ENCODE measurements around the gene ALDH2.
A peak's percentile ranks its signal among the peaks of the same experiment; 100 is the strongest.
"Not testable (repeated sequence)": the region's sequence is repeated elsewhere in the genome, so short reads cannot be mapped to it uniquely, and the experiment has no call there.

The ALDH2 gene

DNA sequence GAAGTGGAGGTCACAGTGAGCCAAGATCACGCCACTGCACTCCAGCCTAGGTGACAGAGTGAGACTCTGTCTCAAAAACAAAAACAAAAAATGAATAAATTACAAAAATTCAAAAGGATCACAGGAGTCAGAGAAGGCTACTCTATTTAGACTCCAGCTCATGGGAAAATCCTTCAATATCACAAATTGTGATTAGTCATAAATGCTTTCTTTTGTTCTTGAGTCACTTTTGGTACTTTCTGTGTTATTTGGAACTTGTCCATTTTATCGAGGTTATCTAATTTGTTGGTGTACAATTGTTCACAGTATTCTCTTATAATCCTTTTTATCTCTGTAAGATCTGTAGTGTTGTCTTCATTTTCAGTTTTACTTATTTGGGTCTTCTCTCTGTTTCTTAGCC lies 18.9 kb downstream of the ALDH2 start:
- no peak for DNase-seq (ENCODE audit: extremely low read depth in 1 of 2, low read depth in 1 of 2)

DNA sequence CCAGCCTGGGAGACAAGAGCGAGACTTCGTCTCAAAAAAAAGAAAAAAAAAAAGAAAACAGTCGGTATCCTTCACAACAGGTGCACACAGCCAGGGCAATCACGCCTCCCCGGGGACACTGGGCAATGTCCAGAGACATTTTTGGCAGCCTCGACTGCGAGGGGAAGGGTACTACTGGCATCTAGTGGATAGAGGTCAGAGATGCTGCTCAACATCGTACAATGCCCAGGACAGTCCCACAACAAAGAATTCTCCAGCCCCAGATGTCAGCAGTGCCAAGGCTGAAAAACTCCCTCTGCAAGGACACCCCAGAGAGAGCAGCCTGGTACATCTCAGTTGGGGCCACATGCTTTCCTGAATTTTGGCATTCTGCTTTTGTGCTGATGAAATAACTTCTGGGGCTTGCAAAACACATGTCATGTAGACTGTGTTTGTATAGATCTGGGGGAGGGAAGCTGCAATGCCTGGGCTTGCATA lies 21.5 kb downstream of the ALDH2 start:
- DNase-seq (ENCODE audit: extremely low read depth in 1 of 2, low read depth in 1 of 2) = no peak

DNA sequence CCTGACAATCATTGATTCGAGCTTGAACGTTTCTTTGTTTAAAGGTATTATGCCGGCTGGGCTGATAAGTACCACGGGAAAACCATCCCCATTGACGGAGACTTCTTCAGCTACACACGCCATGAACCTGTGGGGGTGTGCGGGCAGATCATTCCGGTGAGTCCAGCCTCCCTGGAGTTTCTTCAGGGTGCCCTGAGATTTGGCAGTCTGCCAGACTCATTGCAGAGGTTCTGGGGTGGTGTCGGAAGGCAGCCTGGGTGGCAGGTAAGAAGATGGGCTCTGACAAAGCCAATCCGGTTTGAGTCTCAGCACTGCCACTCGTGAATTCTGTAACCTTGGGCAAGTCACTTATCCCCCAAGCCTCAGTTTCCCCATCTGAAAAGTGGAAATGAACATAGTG lies 23.0 kb downstream of the ALDH2 start:
- DNase-seq (ENCODE audit: extremely low read depth in 1 of 2, low read depth in 1 of 2) = no peak

DNA sequence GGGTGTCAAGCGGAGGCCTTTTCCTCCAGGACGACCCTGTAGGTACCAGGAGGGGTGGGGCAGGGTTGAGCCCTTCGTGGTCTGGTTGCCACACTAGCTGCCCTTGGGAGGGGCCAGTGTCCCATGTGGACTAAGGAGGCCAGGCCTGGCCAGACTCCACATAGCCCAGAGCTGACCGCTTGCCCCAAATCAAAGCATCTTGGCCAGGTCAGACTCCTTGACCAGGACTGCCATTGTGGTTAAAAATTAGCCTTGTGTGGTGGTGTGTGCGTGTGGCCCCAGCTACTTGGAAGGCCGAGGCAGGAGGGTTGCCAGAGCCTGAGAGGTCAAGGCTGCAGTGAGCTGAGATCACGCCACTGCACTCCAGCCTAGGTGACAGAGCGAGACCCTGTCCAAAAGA lies 24.8 kb downstream of the ALDH2 start:
- no peak for DNase-seq (ENCODE audit: extremely low read depth in 1 of 2, low read depth in 1 of 2)

DNA sequence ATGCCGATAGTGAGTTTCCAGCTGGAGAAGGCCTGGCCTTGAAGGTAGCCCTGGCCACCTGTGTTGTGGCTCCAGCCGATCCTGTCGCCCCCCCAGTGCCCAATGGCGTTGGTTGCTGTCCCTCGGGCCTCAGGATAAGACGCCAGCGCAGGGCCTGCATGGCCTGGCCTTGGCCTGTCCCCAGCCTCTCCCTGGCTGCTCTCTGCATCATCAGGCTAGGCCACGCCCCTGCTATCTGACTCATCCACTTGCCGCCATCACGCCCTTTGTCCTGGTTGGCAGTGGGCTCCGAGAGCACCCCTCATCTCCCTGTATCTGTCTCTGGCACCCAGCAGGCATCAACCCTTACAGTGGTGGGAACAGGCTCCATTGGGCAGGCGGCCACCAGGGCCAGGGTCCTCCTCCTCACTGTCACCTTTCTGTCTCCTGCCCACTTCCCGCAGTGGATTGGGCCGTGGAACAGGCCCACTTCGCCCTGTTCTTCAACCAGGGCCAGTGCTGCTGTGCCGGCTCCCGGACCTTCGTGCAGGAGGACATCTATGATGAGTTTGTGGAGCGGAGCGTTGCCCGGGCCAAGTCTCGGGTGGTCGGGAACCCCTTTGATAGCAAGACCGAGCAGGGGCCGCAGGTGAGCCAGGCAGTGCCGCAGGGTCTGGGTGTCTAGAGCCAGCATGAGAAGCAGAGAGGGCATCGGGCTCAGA lies 25.6 kb downstream of the ALDH2 start:
- DNase-seq (ENCODE audit: extremely low read depth in 1 of 2, low read depth in 1 of 2) = no peak

DNA sequence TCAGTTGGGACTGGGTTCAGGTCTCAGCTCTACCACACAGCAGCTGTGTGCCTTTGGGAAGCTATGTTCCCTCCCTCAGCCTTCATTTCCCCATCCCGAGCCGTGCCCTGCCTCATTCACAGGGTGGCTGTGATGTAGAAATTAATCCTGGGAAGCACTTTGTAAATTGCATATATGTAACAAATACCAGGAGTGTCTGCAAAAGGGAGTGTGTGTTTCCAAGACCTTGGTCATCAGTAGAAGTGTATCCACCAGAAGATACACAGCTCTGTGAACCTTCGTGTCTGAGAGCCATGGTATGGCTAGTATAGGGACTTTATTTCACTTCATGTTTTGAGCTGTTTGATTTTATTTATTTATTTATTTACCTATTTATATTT lies 26.1 kb downstream of the ALDH2 start:
- DNase-seq (ENCODE audit: extremely low read depth in 1 of 2, low read depth in 1 of 2) = no peak

DNA sequence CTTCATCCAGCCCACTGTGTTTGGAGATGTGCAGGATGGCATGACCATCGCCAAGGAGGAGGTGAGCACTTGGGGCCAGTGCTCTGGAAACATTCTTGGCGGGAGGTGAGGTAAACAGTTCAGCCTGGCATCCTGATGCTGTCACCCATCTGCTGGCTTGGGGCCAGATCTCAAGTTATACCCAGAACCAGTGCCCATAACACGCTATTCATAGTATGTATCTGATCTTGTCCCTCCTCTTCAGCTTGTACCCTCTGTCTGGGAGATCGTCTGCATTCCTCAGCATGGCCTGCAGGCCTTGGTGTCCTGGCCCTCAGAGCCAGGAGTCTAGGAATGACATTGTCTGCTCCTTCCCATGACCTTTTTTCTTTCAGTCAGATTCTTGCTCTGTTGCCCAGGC lies 31.4 kb downstream of the ALDH2 start:
- no peak for DNase-seq (ENCODE audit: extremely low read depth in 1 of 2, low read depth in 1 of 2)

DNA sequence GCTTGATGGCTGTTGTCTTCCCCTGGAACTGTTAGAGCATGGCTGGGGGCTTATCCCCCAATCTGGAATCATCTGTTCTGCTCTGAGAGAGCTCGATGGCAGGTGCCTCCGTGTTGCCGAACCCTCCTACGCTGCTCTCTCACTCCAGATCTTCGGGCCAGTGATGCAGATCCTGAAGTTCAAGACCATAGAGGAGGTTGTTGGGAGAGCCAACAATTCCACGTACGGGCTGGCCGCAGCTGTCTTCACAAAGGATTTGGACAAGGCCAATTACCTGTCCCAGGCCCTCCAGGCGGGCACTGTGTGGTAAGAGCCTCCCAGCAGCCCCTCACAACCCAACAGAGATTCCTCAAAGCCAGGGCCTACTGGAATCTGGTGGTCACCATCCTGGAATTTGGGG lies 33.0 kb downstream of the ALDH2 start:
- DNase-seq (ENCODE audit: extremely low read depth in 1 of 2, low read depth in 1 of 2) = no peak

DNA sequence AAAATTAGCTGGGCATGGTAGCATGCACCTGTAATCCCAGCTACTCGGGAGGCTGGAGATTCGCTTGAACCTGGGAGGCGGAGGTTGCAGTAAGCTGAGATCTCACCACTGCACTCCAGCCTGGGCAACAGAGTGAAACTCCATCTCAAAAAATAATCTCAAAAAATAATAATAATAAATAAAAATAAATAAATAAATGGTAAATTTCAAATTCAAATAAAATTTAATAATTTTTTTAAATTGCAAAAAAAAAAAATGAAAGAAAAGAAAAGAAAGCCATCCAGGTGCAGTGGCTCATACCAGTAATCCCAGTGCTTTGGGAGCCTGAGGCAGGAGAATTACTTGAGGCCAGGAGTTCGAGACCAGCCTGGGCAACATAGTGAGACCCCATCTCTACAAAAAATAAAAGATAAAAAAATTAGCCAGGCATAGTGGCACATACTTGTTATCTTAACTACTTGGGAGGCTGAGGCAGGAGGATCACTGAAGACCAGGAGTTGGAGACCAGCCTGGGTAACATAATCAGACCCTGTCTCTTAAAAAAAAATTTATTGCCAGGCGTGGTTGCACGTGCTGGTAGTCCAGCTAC lies 36.4 kb downstream of the ALDH2 start:
- no peak for DNase-seq (ENCODE audit: extremely low read depth in 1 of 2, low read depth in 1 of 2)

DNA sequence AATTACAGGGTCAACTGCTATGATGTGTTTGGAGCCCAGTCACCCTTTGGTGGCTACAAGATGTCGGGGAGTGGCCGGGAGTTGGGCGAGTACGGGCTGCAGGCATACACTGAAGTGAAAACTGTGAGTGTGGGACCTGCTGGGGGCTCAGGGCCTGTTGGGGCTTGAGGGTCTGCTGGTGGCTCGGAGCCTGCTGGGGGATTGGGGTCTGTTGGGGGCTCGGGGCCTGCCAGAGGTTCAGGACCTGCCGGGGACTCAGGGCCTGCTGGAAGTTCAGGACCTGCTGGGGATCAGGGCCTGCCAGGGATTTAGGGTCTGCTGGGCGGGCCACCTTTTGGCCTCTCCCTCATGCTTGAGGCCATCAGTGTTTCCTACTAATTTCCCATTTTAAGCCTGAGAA lies 37.1 kb downstream of the ALDH2 start:
- no peak for DNase-seq (ENCODE audit: extremely low read depth in 1 of 2, low read depth in 1 of 2)

GRCh38 chr12:111806304-111806703 lies 39.6 kb downstream of the ALDH2 start:
- DNase-seq (ENCODE audit: extremely low read depth in 1 of 2, low read depth in 1 of 2) = no peak

GRCh38 chr12:111807232-111807631 lies 40.5 kb downstream of the ALDH2 start:
- no peak for DNase-seq (ENCODE audit: extremely low read depth in 1 of 2, low read depth in 1 of 2)

- peak; percentile 8 to 30 for DNase-seq (ENCODE audit: extremely low read depth in 1 of 2, low read depth in 1 of 2)
These were observed 46.4 kb downstream of the ALDH2 start for GRCh38 chr12:111812881-111813741.

DNA sequence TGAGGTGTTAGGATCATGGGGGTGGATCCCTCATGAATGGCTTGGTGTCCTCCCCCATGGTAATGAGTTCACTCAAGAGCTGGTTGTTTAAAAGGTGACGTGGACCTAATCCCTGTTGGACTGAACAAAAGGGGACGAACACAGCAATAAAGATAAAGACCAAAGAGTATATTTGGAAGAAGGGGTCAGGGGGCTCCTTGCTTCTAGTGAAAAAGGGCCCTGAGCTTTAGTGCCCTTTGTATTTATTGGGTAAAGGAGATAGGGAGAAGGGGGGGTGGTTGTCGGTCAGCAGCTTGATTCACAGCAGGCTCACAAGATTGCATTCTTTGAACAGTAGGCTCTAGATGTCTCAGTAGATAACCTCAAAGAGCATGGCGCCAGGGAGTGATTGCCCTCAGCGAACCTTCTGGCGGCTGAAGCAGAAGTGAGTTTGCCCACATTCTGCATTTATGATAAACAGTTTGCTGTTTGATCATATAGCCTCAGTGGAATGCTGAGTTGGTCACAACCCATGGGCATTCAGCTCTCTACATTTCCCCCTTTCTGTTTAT lies 49.4 kb downstream of the ALDH2 start:
- no peak for DNase-seq (ENCODE audit: extremely low read depth in 1 of 2, low read depth in 1 of 2)

GRCh38 chr12:111816898-111817297 lies 50.2 kb downstream of the ALDH2 start:
- DNase-seq (ENCODE audit: extremely low read depth in 1 of 2, low read depth in 1 of 2) = not testable (repeated sequence)

GRCh38 chr12:111818340-111818739 lies 51.6 kb downstream of the ALDH2 start:
- no peak for DNase-seq (ENCODE audit: extremely low read depth in 1 of 2, low read depth in 1 of 2)

DNA sequence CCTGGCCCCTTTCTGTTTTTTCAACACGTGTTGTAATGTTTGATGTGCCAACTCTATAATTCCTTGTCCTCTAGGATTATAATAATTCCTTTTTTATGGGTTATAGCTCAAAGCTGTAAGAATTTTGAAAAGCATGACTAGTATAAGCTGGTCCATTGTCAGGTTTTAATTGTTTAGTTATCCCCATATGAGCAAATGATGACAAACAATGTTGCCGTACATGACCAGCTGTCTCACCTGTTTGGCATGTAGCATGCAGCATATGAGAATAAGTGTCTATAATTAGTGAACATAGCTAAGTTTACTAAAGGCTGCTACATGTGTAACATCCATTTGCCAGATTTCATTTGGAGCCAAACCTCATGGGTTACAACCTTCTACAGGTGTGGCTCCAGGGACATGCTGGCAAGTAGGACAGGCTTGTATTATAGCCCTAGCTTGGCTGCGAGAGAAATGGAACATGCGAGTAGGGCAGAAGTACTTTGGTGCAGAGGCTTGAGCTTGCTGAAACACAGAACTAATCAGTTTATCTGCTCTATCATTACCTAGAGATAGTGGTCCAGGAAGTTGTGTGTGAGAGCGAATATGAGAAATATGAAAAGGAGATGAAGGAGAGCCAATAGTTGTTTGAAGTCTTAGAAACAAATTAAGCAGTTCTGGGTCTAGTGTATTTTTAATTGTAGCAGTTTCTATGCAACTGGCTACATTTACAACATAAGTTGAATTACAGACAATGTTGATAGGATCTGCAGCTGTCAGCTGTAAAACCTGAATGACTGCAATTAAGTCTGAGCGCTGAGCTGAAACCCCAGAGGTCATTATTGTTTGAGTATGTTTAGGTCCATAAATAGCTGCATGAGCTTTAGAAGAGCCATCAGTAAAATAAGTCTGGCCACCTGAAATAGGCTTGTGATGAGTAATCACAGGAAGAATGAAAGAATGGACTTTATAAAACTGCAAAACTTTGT lies 52.7 kb downstream of the ALDH2 start:
- DNase-seq (ENCODE audit: extremely low read depth in 1 of 2, low read depth in 1 of 2) = no peak

DNA sequence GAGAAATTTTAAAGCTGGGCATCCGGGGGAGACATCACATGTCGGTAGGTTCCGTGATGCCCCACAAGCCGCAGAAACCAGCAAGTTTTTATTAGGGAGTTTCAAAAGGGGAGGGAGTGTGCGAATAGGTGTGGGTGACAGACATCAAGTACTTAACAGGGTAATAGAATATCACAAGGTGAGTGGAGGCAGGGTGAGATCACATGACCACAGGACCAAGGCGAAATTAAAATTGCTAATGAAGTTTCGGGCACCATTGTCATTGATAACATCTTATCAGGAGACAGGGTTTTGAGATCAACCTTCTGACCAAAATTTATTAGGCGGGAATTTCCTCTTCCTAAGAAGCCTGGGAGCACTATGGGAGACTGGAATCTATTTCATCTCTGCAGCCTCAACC lies 54.1 kb downstream of the ALDH2 start:
- not testable (repeated sequence) for DNase-seq (ENCODE audit: extremely low read depth in 1 of 2, low read depth in 1 of 2)

GRCh38 chr12:111822886-111823285 lies 56.2 kb downstream of the ALDH2 start:
- no peak for DNase-seq (ENCODE audit: extremely low read depth in 1 of 2, low read depth in 1 of 2)

GRCh38 chr12:111823891-111824290 lies 57.2 kb downstream of the ALDH2 start:
- DNase-seq (ENCODE audit: extremely low read depth in 1 of 2, low read depth in 1 of 2) = no peak
